Measurements from ENCODE around the gene RASGRF2. TPM values are rescaled to one million over a fixed set of nuclear protein-coding genes. Genes with fewer than 3 reads are reported as not detected.

Gene RASGRF2
- total and polyA plus RNA-seq, 9 of the 15 experiments (the other 6 are each of a cell fraction or from before 2014, with no cell fraction given) = 0.01 to 0.22 (median 0.08) TPM; not detected in 2

GRCh38 chr5:81204205-81204604 lies 244.0 kb downstream of the RASGRF2 start:
- no peak for FAIRE-seq
- WGBS (ENCODE audit: insufficient coverage, low coverage, missing lambda C conversion rate) = 0% methylated on average over 1 of the region's 1 CpG
- H3K27me3 ChIP-seq (ENCODE audit: control insufficient read depth in 2 of 2, insufficient read depth in 2 of 2, low read length in 2 of 2) = peaks cover 29 to 51% of the 10 kb centered on the region in 2 experiments
- no peak overlapping the region for H3K4me3 ChIP-seq
- ATAC-seq = no peak
- CTCF ChIA-PET (ENCODE audit: low intra/inter-chr PET ratio) = no interaction called here
- no peak overlapping the region for H2AFZ ChIP-seq (ENCODE audit: low read depth, low read length)
- H4K20me1 ChIP-seq (replicated peaks; ENCODE audit: control insufficient read depth, insufficient read depth, low read length) = no peaks in the 10 kb centered on the region
- no peak overlapping the region for H3K27ac ChIP-seq (ENCODE audit: extremely low read depth, low read depth, low read length)
- no peak for DNase-seq (ENCODE audit: extremely low read depth in 1 of 4, low spot score in 3 of 4)
- H3K9me3 ChIP-seq (replicated peaks; ENCODE audit: control insufficient read depth, insufficient read depth, low read depth, low read length) = no peaks in the 10 kb centered on the region
- H3K36me3 ChIP-seq (ENCODE audit: control insufficient read depth, insufficient read depth, low read length) = no peaks in the 10 kb centered on the region
- BruUV-seq (replicated peaks) = no TSS peak
- H3K4me1 ChIP-seq (replicated peaks in 1 of 2; ENCODE audit: control insufficient read depth in 2 of 2, insufficient read depth in 2 of 2, low read length in 2 of 2) = no peaks in the 10 kb centered on the region
- no peaks in the 10 kb centered on the region for H3K9me1 ChIP-seq (ENCODE audit: control insufficient read depth, insufficient read depth, low read length)
- H3K79me2 ChIP-seq (ENCODE audit: control insufficient read depth, insufficient read depth, low read length) = no peaks in the 10 kb centered on the region
- H3K4me2 ChIP-seq (ENCODE audit: insufficient read depth, low read length) = no peak overlapping the region
- POLR2A ChIA-PET = no interaction called here
- in situ Hi-C loops (cut with MboI) = no loop called here
- TF ChIP-seq CSDE1 (IDR thresholded peaks at IDR 0.05) (no peak), SNAPC5 (CRISPR knock-in tag; IDR thresholded peaks at IDR 0.05) (no peak), KLF1 (tag; IDR thresholded peaks at IDR 0.05) (no peak), ZNF133 (CRISPR knock-in tag; IDR thresholded peaks at IDR 0.05) (no peak), NR2C2 (CRISPR knock-in tag; IDR thresholded peaks at IDR 0.05) (no peak), NR2C2 (tag; IDR thresholded peaks at IDR 0.05) (no peak), RBM14 (IDR thresholded peaks at IDR 0.05; ENCODE audit: borderline replicate concordance, insufficient read depth, low read depth, low read length) (no peak), TRIM24 (IDR thresholded peaks at IDR 0.05) (no peak), ETS2 (tag; IDR thresholded peaks at IDR 0.05; ENCODE audit: borderline replicate concordance, poor library complexity, severe bottlenecking) (no peak), POU5F1 (IDR thresholded peaks at IDR 0.05; ENCODE audit: borderline replicate concordance, low read depth, low read length, partially characterized antibody) (no peak), CHD1 (IDR thresholded peaks at IDR 0.05; ENCODE audit: low read length) (no peak), TEAD2 (tag; IDR thresholded peaks at IDR 0.05) (no peak)
- intact Hi-C loops (cut with micrococcal nuclease) = no loop called here
- no peak overlapping the region for H3K9ac ChIP-seq (ENCODE audit: insufficient read depth in 1 of 2, low read depth in 2 of 2, low read length in 2 of 2)

All from K562 (cell line).